SK-N-SH (cell line): ENCODE results near the gene CRCP.

Source experiments
- CTCF ChIP-seq: fragments of 200-600 bp; sonication (generic); IDR thresholded peaks from 2 replicates; pipeline ENCODE4 v1.6.1; 2017; ENCODE audit warnings: antibody characterized with exemption, mild to moderate bottlenecking, moderate library complexity
- ELF1 ChIP-seq: IDR thresholded peaks from 2 replicates; pipeline ENCODE4 v1.4.0; 2012
- NRF1 ChIP-seq: IDR thresholded peaks from 2 replicates; pipeline ENCODE4 v1.6.1; 2012; ENCODE audit warnings: low read depth, mild to moderate bottlenecking, low read length
- REST ChIP-seq: IDR thresholded peaks from 2 replicates; pipeline ENCODE4 v1.6.1; 2012; ENCODE audit warnings: mild to moderate bottlenecking, low read depth, low read length, moderate library complexity

- TF ChIP-seq CTCF, result no peak
- no peak for TF ChIP-seq REST
- TF ChIP-seq NRF1, result no peak
- TF ChIP-seq ELF1, result no peak
Measured at GRCh38 chr7:66099232-66099550, 15.5 kb upstream of the CRCP start.
